Osteoblast (primary cell): ENCODE measurements around the gene AGO1. TPM values are rescaled to one million over a fixed set of nuclear protein-coding genes. Genes with fewer than 3 reads are reported as not detected.

Experiments used
- DNase-seq: peaks from one replicate; pipeline ENCODE4 v3.0.0; 2011; ENCODE audit warnings: low spot score, mixed read lengths; ENCODE audit not compliant: insufficient read length; ENCODE audit errors: missing footprints
- H2AFZ ChIP-seq: 2 replicates; pipeline ENCODE4 v1.6.0; 2011; ENCODE audit warnings: mild to moderate bottlenecking, low read length
- H3K27ac ChIP-seq: 2 replicates; pipeline ENCODE4 v1.5.1; 2011; ENCODE audit warnings: mild to moderate bottlenecking, low read depth, low read length, moderate library complexity
- H3K27me3 ChIP-seq: 2 replicates; pipeline ENCODE4 v1.6.0; 2012; ENCODE audit warnings: mild to moderate bottlenecking, control low read depth, inconsistent platforms, low read length, moderate library complexity; ENCODE audit not compliant: insufficient read depth
- H3K36me3 ChIP-seq: 2 replicates; pipeline ENCODE4 v1.5.1; 2011; ENCODE audit warnings: mild to moderate bottlenecking, low read length, control low read depth, moderate library complexity; ENCODE audit not compliant: insufficient read depth
- H3K4me1 ChIP-seq: 2 replicates; pipeline ENCODE4 v1.5.1; 2011; ENCODE audit warnings: mild to moderate bottlenecking, low read length, control low read depth, moderate library complexity; ENCODE audit not compliant: insufficient read depth
- H3K4me2 ChIP-seq: 2 replicates; pipeline ENCODE4 v1.6.0; 2011; ENCODE audit warnings: mild to moderate bottlenecking, low read length; ENCODE audit not compliant: insufficient read depth
- H3K4me3 ChIP-seq: fragments of 200-600 bp; sonication (generic); 3 replicates; pipeline ENCODE4 v1.5.1; 2012; ENCODE audit warnings: mild to moderate bottlenecking, low read length, inconsistent platforms; ENCODE audit not compliant: insufficient read depth
- H3K79me2 ChIP-seq: 2 replicates; pipeline ENCODE4 v1.6.0; 2012; ENCODE audit warnings: mild to moderate bottlenecking, low read length, control low read depth, inconsistent platforms; ENCODE audit not compliant: insufficient read depth
- H3K9me3 ChIP-seq: 2 replicates; pipeline ENCODE4 v1.5.1; 2011; ENCODE audit warnings: low read depth, low read length, control low read depth
- H4K20me1 ChIP-seq: 2 replicates; pipeline ENCODE4 v1.6.0; 2012; ENCODE audit warnings: mild to moderate bottlenecking, low read length, control low read depth; ENCODE audit not compliant: insufficient read depth
- CTCF ChIP-seq: IDR thresholded peaks from 2 replicates; pipeline ENCODE4 v1.5.1; 2011; ENCODE audit warnings: mild to moderate bottlenecking, low read depth, low read length, moderate library complexity; ENCODE audit errors: extremely low read depth
- total RNA-seq: library from RNA; depleted of rRNA; stranded (reverse); fragments of >200 nt; gene quantifications from 2 replicates; pipeline ENCODE4 v1.2.3, GENCODE V29; 2012

Gene AGO1
- total RNA-seq, 1 donor: 20.6 TPM

GRCh38 chr1:35925741-35926140 is 42.7 kb downstream of the AGO1 start:
- Histone ChIP-seq H3K27me3 (no peaks in the 10 kb centered on the region), H3K27ac (no peak overlapping the region), H3K4me3 (no peak overlapping the region), H3K36me3 (peaks cover 8% of the 10 kb centered on the region), H4K20me1 (no peaks in the 10 kb centered on the region), H3K9me3 (no peaks in the 10 kb centered on the region), H2AFZ (no peak overlapping the region), H3K4me2 (no peak overlapping the region), H3K4me1 (peaks cover 5% of the 10 kb centered on the region), H3K79me2 (no peaks in the 10 kb centered on the region)
- DNase-seq: no peak
- TF ChIP-seq CTCF: no peak

- Histone ChIP-seq H4K20me1 (peaks cover 9% of the 10 kb centered on the region), H3K4me3 (no peak overlapping the region), H2AFZ (no peak overlapping the region), H3K27me3 (no peaks in the 10 kb centered on the region), H3K4me1 (peaks cover 12% of the 10 kb centered on the region), H3K79me2 (peaks cover 15% of the 10 kb centered on the region), H3K4me2 (no peak overlapping the region), H3K9me3 (no peaks in the 10 kb centered on the region), H3K27ac (no peak overlapping the region), H3K36me3 (no peaks in the 10 kb centered on the region)
- no peak for DNase-seq
- no peak for TF ChIP-seq CTCF
These were observed 44.5 kb downstream of the AGO1 start for GRCh38 chr1:35927472-35927871.

GRCh38 chr1:35929730-35930592 is 47.0 kb downstream of the AGO1 start:
- no peak for TF ChIP-seq CTCF
- DNase-seq: peak; percentile 80
- no peaks in the 10 kb centered on the region for H3K9me3 ChIP-seq
- no peaks in the 10 kb centered on the region for H3K27me3 ChIP-seq
- H3K27ac ChIP-seq: peak overlapping the region; percentile 88
- H3K4me1 ChIP-seq: peaks cover 12% of the 10 kb centered on the region
- peaks cover 20% of the 10 kb centered on the region for H4K20me1 ChIP-seq
- H2AFZ ChIP-seq: peak overlapping the region; percentile 85
- peaks cover 39% of the 10 kb centered on the region for H3K79me2 ChIP-seq
- no peaks in the 10 kb centered on the region for H3K36me3 ChIP-seq
- peak overlapping the region; percentile 95 for H3K4me3 ChIP-seq
- peak overlapping the region; percentile 87 for H3K4me2 ChIP-seq

- no peaks in the 10 kb centered on the region for H3K36me3 ChIP-seq
- peak within 1 kb of the TSS; percentile 87 for H3K4me2 ChIP-seq
- peaks cover 47% of the 10 kb centered on the region for H3K79me2 ChIP-seq
- H2AFZ ChIP-seq: peak within 1 kb of the TSS; percentile 85
- H3K27me3 ChIP-seq: no peaks in the 10 kb centered on the region
- peak within 1 kb of the TSS; percentile 88 for H3K27ac ChIP-seq
- H4K20me1 ChIP-seq: peaks cover 24% of the 10 kb centered on the region
- no peak for TF ChIP-seq CTCF
- H3K4me1 ChIP-seq: peaks cover 12% of the 10 kb centered on the region
- H3K9me3 ChIP-seq: no peaks in the 10 kb centered on the region
- H3K4me3 ChIP-seq: peak within 1 kb of the TSS; percentile 95
- peak; percentile 97 for DNase-seq
These were observed 47.8 kb downstream of the AGO1 start, which contains the start of gene AGO3 for GRCh38 chr1:35930593-35931445. Gene AGO3, plus strand, starts transcription at chr1:35931105. Its CDS starts 322 bp downstream, at chr1:35931427.
